HG03135 (cell line): ENCODE measurements around the gene IL25.
"Not testable (repeated sequence)": the region's sequence is repeated elsewhere in the genome, so short reads cannot be mapped to it uniquely, and the experiment has no call there.

Experiments
- ATAC-seq: cut with Tn5 transposase; IDR thresholded peaks from one replicate; pipeline ENCODE4 v1.9.1; 2021; ENCODE audit warnings: mild to moderate bottlenecking, moderate library complexity; ENCODE audit not compliant: unreplicated experiment

IL25 gene

GRCh38 chr14:23371865-23372264 lies 744 bp upstream of the IL25 start:
- ATAC-seq, result no peak

DNA sequence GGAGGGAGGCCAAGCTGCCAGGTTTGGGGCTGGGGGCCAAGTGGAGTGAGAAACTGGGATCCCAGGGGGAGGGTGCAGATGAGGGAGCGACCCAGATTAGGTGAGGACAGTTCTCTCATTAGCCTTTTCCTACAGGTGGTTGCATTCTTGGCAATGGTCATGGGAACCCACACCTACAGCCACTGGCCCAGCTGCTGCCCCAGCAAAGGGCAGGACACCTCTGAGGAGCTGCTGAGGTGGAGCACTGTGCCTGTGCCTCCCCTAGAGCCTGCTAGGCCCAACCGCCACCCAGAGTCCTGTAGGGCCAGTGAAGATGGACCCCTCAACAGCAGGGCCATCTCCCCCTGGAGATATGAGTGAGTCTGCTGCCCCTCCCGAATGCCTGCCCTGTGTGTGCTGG lies 432 bp downstream of the IL25 start:
- no peak for ATAC-seq

- no peak for ATAC-seq
These were observed 3.1 kb downstream of the IL25 start for GRCh38 chr14:23375527-23376251.

DNA sequence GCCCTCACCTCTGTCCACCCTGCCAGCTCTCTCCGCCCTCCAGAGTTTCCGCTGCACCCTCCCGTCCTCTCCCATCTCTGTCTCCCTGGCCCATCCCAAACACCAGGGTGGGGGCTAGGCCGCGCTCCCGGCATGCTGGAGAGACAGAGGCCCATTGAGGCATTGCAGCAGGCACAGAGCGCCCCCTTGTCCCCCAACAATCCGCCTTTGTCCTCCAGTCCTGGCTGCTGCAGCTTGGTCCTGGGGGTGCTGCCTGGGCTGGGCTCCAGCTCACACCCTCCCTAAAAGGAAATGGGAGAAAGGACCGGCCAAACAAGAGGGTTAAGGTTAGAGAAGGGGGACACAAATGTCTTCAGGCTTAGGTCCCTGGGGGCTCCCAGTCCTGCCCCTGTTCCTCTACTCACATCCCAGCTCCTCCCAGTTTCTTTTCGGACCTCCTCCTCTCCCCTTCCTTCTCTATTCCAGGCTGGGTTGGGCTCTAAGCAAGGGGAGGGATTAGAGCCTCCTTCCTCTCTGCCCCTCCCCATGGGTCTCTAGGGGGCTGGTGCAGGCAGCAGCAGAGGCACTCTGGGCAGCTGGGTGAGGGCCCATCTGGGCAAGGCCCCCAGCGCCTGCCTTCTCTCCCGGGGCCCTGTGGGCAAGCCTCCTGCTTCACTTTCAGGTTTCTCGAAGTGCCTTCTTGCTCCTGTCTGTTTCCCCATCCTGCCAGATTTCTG lies 4.0 kb downstream of the IL25 start, which contains the start of gene CMTM5:
Gene CMTM5, plus strand, starts transcription at position 565 of the 716 bp plus-strand sequence. CDS start 206 bp downstream, outside the sequence.
- ATAC-seq, result no peak

GRCh38 chr14:23377198-23377550 lies 4.6 kb downstream of the IL25 start:
- no peak for ATAC-seq

DNA sequence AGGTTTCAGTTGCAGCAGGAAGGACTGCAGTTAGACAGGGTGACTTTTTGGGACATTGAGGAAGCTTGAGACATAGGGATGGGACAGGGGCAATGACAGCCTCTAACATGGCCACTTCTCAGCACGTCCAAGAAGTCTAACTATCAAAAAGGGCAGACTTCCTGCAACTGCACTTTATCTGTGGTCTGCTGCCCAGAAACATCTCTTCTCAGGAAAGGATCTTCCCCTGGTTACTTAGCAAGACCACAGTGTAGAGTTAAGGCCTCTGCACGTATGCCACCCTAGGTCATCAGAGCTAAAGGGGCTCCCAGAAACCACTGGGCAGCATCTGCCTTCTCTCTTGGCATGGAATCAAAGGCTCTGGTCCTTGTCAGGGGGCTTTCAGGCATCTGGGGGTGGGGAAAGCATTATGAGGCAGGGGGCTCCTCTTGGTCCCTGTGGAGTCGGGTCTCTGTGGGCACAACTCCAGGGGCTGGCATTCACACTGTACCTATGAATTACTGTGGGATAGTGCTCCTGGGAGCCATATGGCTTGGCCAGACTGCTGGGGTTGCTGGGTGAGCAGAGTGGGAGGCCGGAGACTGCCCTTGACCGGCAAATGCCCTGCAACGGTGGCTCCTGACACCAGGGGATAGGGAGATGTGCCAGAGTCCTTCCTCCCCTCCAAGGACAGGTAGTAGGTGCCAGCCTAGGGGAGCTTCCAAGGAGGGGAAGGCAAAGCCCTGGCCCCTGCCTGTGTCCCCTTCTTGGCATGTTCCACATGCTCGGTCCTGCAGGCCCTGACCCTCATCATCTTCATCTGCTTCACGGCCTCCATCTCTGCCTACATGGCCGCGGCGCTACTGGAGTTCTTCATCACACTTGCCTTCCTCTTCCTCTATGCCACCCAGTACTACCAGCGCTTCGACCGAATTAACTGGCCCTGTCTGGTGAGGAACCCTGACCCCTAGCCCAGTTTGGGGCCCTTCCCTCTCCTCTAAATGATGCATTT lies 5.3 kb downstream of the IL25 start:
- ATAC-seq, result no peak

- ATAC-seq, result no peak
These were observed 6.1 kb downstream of the IL25 start for GRCh38 chr14:23378612-23379220.

- no peak for ATAC-seq
These were observed 7.0 kb downstream of the IL25 start for GRCh38 chr14:23379366-23380196.

DNA sequence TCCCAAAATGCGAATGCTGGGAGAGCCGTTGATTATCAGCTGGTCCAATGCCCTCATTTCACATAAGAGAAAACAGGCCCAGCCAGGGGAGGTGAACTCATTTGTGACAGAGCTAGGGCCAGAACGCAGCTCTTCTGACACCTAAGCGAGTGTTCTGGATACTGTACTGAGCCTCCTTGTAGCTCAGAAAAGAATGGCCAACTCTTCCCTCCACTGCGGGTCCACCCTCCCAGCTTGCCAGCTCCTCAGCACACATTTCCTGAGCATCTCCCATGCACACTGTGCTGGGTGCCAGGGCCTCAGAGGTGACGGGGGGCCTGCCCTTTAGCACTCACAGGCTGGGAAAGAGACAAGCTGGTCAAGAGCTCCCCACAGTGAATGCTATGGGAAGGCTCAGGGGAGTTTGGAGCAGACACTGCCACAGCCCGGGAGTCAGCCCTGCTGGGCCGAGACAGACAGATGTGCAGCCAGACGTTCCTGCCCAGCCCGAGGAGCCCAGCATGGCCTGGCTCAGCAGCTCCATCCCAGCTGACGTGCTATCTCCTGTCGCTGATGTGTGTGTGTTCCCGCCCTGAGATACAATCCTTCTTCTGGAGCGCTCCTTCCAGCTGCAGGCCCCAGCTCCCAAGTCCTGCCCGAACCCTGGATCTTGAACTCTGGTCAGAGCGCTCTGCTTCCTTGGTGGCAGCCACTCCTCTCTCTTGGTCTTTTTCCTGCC lies 7.7 kb downstream of the IL25 start:
- ATAC-seq, result no peak

- ATAC-seq, result no peak
These were observed 8.4 kb downstream of the IL25 start for GRCh38 chr14:23380976-23381375.

DNA sequence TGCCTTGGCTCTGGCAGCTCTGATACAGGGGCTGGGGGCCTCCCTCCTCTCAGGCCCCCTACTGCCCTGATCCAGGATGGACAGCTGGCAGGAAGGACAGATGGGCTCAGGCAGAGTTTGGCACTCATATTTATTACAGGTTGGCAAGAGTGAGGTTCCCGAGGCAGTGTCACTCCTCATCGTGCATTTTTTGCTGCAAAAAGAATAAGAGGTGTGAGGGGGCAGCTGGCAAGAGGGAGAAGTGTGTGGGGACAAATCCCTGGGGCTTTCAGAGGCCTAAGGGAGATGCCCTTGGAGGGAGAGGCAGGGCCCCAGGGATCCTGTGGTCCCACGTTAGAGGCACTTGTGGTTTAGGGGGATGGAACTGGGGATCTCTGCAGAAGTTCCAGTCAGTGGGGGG lies 9.3 kb downstream of the IL25 start:
- no peak for ATAC-seq

DNA sequence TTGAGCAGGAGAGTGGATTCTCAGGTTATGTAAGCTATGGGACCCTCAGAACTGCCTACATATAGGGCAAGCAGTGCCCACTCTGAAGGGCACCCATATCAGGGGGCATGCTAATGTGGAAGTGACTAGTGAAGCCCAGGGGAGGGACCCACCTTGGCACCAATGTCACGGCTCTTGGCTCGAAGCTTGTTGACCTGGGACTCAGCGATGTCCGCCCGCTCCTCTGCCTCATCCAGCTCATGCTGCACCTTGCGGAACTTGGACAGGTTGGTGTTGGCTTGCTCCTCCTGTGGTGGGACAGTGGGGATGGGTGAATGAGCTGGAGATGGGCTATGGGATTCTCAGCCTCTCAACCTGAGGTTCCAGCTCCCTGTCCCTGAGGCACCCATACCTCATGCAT lies 9.7 kb downstream of the IL25 start:
- ATAC-seq, result no peak

DNA sequence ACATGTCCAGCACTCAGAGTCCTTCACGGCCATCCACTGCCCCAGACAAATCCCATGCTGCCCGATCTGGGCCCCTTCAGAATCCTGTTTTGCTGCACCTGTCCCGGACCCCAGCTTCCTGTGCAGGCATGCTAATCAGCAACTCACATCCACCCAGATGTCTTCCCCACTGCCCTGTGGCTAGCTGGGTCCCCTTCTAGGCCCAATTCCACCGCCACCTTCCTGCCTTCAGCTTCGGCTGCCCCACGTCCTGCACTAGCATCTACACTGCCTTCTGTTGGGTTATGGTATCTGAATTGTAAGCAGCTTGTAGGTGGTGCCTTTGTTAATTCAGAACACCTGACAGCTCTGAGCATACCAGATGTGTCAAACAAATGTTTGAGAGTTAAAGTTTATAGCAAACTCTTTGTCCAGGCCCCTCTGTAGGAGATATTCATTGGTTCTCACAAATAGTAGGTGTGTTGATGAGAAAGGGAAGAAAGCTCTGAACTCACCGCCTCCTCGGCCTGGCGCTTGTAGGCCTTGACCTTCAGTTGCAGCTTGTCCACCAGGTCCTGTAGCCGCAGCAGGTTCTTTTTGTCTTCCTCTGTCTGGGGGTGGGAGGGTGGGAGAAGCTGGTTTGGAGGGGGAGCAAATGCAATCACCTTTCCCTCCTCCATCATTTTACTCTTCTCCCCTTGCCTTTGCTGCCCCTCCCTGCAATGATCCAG lies 10.3 kb downstream of the IL25 start:
- no peak for ATAC-seq

DNA sequence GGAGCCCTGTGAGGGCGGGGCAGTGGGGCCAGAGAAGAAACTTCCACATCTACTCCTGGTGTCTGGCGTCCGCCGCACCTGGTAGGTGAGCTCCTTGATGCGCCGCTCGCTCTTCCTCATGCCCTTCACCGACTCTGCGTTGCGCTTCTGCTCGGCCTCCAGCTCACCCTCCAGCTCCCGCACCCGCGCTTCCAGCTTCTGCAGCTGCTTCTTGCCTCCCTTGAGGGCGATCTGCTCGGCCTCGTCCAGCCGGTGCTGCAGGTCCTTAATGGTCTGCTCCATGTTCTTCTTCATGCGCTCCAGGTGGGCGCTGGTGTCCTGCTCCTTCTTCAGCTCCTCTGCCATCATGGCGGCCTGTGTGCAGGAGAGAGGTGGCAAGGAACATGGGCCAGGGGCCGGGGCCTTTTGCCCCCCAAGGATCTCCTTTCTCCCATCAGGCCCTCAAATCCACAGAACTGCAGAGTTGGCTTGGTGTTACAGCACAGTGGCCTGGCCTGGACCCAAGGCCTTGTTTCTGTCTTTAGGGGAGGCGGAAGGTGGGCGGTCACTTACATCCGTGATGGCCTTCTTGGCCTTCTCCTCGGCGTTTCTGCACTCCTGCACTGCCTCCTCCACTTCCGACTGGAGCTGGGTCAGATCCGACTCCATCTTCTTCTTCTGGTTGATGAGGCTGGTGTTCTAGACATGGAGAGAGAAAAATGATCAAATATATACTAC lies 11.9 kb downstream of the IL25 start:
- ATAC-seq, result no peak

- ATAC-seq, result no peak
These were observed 12.6 kb downstream of the IL25 start for GRCh38 chr14:23385244-23385641.

DNA sequence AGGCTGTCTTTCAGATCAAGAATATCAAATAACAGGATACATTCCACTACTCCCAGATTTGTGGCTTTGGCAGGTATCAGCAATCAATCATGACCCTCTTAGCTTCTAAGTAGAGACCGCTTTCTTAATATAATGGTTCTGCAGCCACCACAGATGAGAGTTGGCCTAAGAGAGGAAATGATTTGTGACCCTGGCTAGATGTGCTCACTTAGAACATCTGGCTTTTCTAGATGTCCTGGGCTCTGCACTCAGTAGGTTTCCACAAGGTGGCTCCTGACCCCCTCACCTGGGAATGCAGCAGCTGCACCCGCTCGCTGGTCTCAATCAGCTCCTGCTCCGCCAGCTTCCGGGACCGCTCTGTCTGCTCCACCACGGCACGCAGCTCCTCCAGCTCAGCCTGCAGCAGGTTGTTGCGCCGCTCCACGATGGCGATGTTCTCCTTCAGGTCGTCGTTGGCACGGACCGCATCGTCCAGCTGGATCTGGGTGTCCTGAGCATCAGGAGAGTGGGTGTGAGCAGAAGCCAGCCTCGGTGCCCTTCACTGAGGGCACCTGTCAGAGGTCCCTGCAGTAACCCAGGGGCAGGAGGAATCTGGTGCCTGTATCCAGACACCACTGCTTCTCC lies 13.1 kb downstream of the IL25 start:
- no peak for ATAC-seq

GRCh38 chr14:23386266-23386657 lies 13.7 kb downstream of the IL25 start:
- not testable (repeated sequence) for ATAC-seq

DNA sequence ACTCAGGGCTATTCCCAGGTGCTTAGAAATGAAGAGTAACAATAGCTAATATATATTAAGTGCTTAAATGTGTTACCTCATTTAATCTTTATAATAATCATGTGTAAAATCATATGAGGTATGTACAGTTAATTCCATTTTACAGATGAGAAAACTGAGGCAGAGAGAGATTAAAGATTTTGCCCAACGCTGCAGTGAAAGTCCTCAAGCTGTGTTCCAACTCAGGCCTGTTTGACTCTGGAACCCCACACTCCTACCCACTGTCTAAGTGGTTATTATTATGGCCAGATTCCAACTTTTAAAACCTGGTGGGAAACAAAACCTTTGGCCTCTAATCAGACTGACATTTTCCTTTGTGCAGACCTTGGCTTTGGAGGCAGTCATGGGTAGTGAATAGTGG lies 14.4 kb downstream of the IL25 start:
- no peak for ATAC-seq
